SK-N-MC (cell line): Measurements from ENCODE around the gene MAFB.

Experiments used
- EZH2 ChIP-seq: fragments of 200-600 bp; sonication (generic); IDR thresholded peaks from one replicate; pipeline ENCODE4 v1.6.1; 2017; ENCODE audit warnings: antibody characterized with exemption
- POLR2AphosphoS5 ChIP-seq: IDR thresholded peaks from 2 replicates; pipeline ENCODE4 v1.6.1; 2012; ENCODE audit warnings: mild to moderate bottlenecking, low read depth, low read length, borderline replicate concordance

- no peak for TF ChIP-seq POLR2AphosphoS5
- no peak for TF ChIP-seq EZH2
Measured at GRCh38 chr20:40692240-40693011, 3.4 kb upstream of the MAFB start.
